GM12878 (cell line): ENCODE measurements around the gene PUS3. TPM values are rescaled to one million over a fixed set of nuclear protein-coding genes. Genes with fewer than 3 reads are reported as not detected.

Experiments
- BMI1 ChIP-seq: fragments of 450-650 bp; IDR thresholded peaks from 2 replicates; pipeline ENCODE4 v1.6.1; 2016; ENCODE audit warnings: mild to moderate bottlenecking, moderate library complexity, borderline replicate concordance
- CBFB ChIP-seq: IDR thresholded peaks from 2 replicates; pipeline ENCODE4 v1.6.1; 2016; ENCODE audit warnings: antibody characterized with exemption, low read depth
- EGR1 ChIP-seq, 2 experiments: IDR thresholded peaks; 1 replicate in 1 of 2; 2 replicates in 1 of 2; pipeline ENCODE4 v1.6.1; 2011 to 2012; ENCODE audit warnings: low read depth in 2 of 2, low read length in 2 of 2, borderline replicate concordance in 1 of 2, mild to moderate bottlenecking in 1 of 2, moderate library complexity in 1 of 2
- IKZF1 ChIP-seq: fragments of 450-650 bp; conservative IDR thresholded peaks from 2 replicates; pipeline ENCODE4 v1.6.1; 2017; ENCODE audit warnings: antibody characterized with exemption, mild to moderate bottlenecking
- MEF2A ChIP-seq: IDR thresholded peaks from 2 replicates; pipeline ENCODE4 v1.6.1; 2011; ENCODE audit warnings: low read depth, mild to moderate bottlenecking, low read length, moderate library complexity; ENCODE audit not compliant: insufficient read depth
- REST ChIP-seq: IDR thresholded peaks from 2 replicates; pipeline ENCODE4 v1.6.1; 2012; ENCODE audit warnings: mild to moderate bottlenecking, low read depth, low read length
- RUNX3 ChIP-seq: IDR thresholded peaks from 2 replicates; pipeline ENCODE4 v1.6.1; 2012; ENCODE audit warnings: low read length, inconsistent platforms
- TCF12 ChIP-seq: IDR thresholded peaks from 2 replicates; pipeline ENCODE4 v1.6.1; 2011; ENCODE audit warnings: low read depth, mild to moderate bottlenecking, low read length
- ZBTB33 ChIP-seq: fragments of 450-650 bp; IDR thresholded peaks from 2 replicates; pipeline ENCODE4 v1.6.1; 2017; ENCODE audit warnings: mild to moderate bottlenecking
- ZNF24 ChIP-seq: fragments of 450-650 bp; IDR thresholded peaks from 2 replicates; pipeline ENCODE4 v1.6.1; 2017; ENCODE audit warnings: antibody characterized with exemption, mild to moderate bottlenecking
- polyA plus RNA-seq, 11 experiments: library from polyadenylated mRNA; depleted of rRNA in 4 of 11; unstranded in 6 of 11; stranded (reverse) in 5 of 11; fragments of >200 nt; fragmentation: Nextera tagmentation in 4 of 11; fragmentation: Illumina TruSeq in 1 of 11; extraction: Ambion mirVana in 4 of 11; extraction: Trizol in 1 of 11; gene quantifications; 1 replicate in 1 of 11; 2 replicates in 10 of 11; pipeline versions ENCODE4 v1.2.1 to v1.2.3, GENCODE V29; 2011 to 2016; ENCODE audit warnings: inconsistent platforms in 2 of 11, missing spikeins in 2 of 11, low read depth in 1 of 11
- total RNA-seq, 4 experiments: library from RNA; depleted of rRNA in 3 of 4; stranded (reverse); fragments of >200 nt in 3 of 4; fragmentation: Illumina TruSeq in 1 of 4; extraction: Trizol in 1 of 4; gene quantifications; 2 replicates each; pipeline versions ENCODE4 v1.2.1 to v1.2.3, GENCODE V29; 2013 to 2021
- TF ChIP-seq, protein P1 (sequence below): fragments of 150-350 bp; IDR thresholded peaks from 2 replicates; pipeline ENCODE4 v1.6.1; 2016; ENCODE audit warnings: low read depth, low read length

PUS3 gene
- total and polyA plus RNA-seq, 10 of the 15 experiments (the other 5 are each of a cell fraction or from before 2014, with no cell fraction given), result 10.9 to 22.4 (median 14.3) TPM

- TF ChIP-seq EGR1 (IDR thresholded peaks at IDR 0.05; ENCODE audit: borderline replicate concordance in 1 of 2, low read depth in 2 of 2, low read length in 2 of 2), result no peak
- TF ChIP-seq CBFB, result no peak
- no peak for TF ChIP-seq ZBTB33
- no peak for TF ChIP-seq RUNX3
- no peak for TF ChIP-seq ZNF24
- TF ChIP-seq BMI1, result no peak
- TF ChIP-seq, protein P1, sequence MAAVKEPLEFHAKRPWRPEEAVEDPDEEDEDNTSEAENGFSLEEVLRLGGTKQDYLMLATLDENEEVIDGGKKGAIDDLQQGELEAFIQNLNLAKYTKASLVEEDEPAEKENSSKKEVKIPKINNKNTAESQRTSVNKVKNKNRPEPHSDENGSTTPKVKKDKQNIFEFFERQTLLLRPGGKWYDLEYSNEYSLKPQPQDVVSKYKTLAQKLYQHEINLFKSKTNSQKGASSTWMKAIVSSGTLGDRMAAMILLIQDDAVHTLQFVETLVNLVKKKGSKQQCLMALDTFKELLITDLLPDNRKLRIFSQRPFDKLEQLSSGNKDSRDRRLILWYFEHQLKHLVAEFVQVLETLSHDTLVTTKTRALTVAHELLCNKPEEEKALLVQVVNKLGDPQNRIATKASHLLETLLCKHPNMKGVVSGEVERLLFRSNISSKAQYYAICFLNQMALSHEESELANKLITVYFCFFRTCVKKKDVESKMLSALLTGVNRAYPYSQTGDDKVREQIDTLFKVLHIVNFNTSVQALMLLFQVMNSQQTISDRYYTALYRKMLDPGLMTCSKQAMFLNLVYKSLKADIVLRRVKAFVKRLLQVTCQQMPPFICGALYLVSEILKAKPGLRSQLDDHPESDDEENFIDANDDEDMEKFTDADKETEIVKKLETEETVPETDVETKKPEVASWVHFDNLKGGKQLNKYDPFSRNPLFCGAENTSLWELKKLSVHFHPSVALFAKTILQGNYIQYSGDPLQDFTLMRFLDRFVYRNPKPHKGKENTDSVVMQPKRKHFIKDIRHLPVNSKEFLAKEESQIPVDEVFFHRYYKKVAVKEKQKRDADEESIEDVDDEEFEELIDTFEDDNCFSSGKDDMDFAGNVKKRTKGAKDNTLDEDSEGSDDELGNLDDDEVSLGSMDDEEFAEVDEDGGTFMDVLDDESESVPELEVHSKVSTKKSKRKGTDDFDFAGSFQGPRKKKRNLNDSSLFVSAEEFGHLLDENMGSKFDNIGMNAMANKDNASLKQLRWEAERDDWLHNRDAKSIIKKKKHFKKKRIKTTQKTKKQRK, result no peak
- TF ChIP-seq IKZF1, result no peak
- TF ChIP-seq TCF12, result no peak
- TF ChIP-seq MEF2A, result no peak
- no peak for TF ChIP-seq REST
Measured at GRCh38 chr11:125939081-125939521, 36.1 kb upstream of the PUS3 start (continued).
